ENCODE results near the gene INTS14. TPM values are rescaled to one million over a fixed set of nuclear protein-coding genes. Genes with fewer than 3 reads are reported as not detected.
A peak's percentile ranks its signal among the peaks of the same experiment; 100 is the strongest.

The INTS14 gene
- total and polyA plus RNA-seq, 2 of the 8 experiments (the other 6 are each of a cell fraction or from before 2014, with no cell fraction given), result 33.1 to 33.7 TPM

DNA sequence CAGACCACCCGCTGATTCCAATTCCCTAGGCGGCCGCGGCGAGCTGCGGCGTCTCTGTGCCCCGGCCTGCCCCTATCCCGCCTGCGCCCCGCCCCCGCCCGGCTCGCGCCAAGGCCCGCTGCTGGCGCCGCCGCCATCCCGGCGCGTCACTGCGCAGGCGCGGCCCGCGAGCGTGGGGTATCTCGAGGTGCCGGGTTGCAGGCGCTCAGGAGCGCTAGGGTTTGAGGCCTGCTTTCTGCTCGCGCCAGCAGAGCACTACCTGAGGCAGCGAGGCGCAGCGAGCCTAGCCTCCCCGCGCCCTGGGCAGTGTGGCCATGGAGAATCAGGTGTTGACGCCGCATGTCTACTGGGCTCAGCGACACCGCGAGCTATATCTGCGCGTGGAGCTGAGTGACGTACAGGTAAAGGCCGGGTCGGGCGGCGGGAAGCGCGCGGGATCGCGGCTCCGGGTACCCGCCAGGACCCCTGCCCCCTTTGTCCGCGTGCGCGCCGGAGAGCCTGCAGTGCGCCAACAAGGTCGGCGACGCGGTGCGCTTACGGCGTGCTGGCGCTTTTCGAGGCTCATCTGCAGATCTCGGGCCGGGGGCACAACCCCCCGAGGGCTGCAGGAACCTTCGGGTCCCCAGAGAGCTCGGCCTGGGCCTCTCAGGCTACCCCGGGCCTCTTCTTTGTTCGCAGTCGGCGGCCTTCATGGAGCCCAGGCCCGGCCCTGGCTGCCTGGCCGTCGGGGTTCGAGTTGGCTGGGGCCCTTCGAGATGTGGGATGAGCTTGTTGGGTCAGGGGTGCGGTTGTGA lies 80.4 kb downstream of the INTS14 start, which contains the start of gene HACD3:
Gene HACD3, plus strand, starts transcription at position 146 of the 794 bp plus-strand sequence. Its CDS starts 169 bp downstream, at position 315.
- WGBS, 2 experiments (ENCODE audit: extremely low coverage in 1 of 2, insufficient coverage in 1 of 2, insufficient read length in 1 of 2, insufficient replicate concordance in 2 of 2, low coverage in 1 of 2, low lambda C conversion rate in 2 of 2, missing lambda C conversion rate in 1 of 2), result 1% methylated on average over 85 of the region's 88 CpGs; no CpG with 5 or more reads in 1 of the 2 experiments
- Histone ChIP-seq H2AFZ (ENCODE audit: low read length) (peak within 1 kb of the TSS; percentile 91), H3K18ac (ENCODE audit: extremely low read depth, low read length) (peak within 1 kb of the TSS; percentile 100), H3K4me3 (ENCODE audit: extremely low read depth in 1 of 4, insufficient read depth in 2 of 4, low read depth in 3 of 4, low read length in 4 of 4) (peak within 1 kb of the TSS; percentile 75 to 92 (median 89)), H2BK20ac (ENCODE audit: low read length) (no peak within 1 kb of the TSS), H3K79me1 (ENCODE audit: low read depth, low read length) (peaks cover 8% of the 10 kb centered on the region; the same call in 1 of the 2 replicates), H3K27ac (ENCODE audit: low read depth, low read length) (peak within 1 kb of the TSS; percentile 96), H3K27me3 (replicated peaks in 1 of 4; ENCODE audit: control insufficient read depth in 3 of 4, extremely low read depth in 1 of 4, insufficient read depth in 3 of 4, low read length in 3 of 4) (no peaks in the 10 kb centered on the region), H4K91ac (replicated peaks; ENCODE audit: insufficient read length, low read length) (peak within 1 kb of the TSS; percentile 99), H3K4ac (replicated peaks; ENCODE audit: insufficient read length, low read depth, low read length) (peak within 1 kb of the TSS; percentile 99), H2BK15ac (ENCODE audit: low read length) (no peak within 1 kb of the TSS; the same call in 1 of the 2 replicates), H3K9me3 (ENCODE audit: insufficient read depth in 2 of 2, low read depth in 1 of 2, low read length in 1 of 2) (no peaks in the 10 kb centered on the region), H3K79me2 (ENCODE audit: control insufficient read depth in 1 of 2, insufficient read depth in 2 of 2, low read length in 2 of 2) (peaks cover 30 to 48% of the 10 kb centered on the region in 2 experiments), H3K56ac (replicated peaks; ENCODE audit: insufficient read length, low read depth, low read length) (peak within 1 kb of the TSS; percentile 91), H3K4me2 (ENCODE audit: insufficient read depth in 1 of 2, low read depth in 2 of 2, low read length in 2 of 2) (peak within 1 kb of the TSS; percentile 55 to 88), H3K4me1 (replicated peaks in 1 of 4; ENCODE audit: control insufficient read depth in 3 of 4, insufficient read depth in 4 of 4, low read length in 3 of 4) (peaks cover 4 to 14% (median 8%) of the 10 kb centered on the region in 4 experiments), H3K23me2 (ENCODE audit: low read depth, low read length) (peaks cover 2% of the 10 kb centered on the region; the same call in 1 of the 2 replicates), H3K9ac (replicated peaks in 1 of 4; ENCODE audit: extremely low read depth in 1 of 4, low read depth in 3 of 4, low read length in 3 of 4) (peak within 1 kb of the TSS; percentile 88 to 99 (median 98)), H2BK120ac (replicated peaks; ENCODE audit: low read depth, low read length) (no peak within 1 kb of the TSS), H2BK12ac (ENCODE audit: low read depth, low read length) (peak within 1 kb of the TSS; percentile 90), H3K23ac (ENCODE audit: insufficient read length) (no peak within 1 kb of the TSS), H3K36me3 (ENCODE audit: control insufficient read depth in 2 of 4, insufficient read depth in 4 of 4, low read length in 3 of 4) (no peaks in the 10 kb centered on the region; a peak in 1 of 8 replicates), H2BK5ac (ENCODE audit: low read depth, low read length) (peak within 1 kb of the TSS; percentile 96), H3K14ac (ENCODE audit: insufficient read length) (no peak within 1 kb of the TSS), H2AK5ac (ENCODE audit: low read depth, low read length) (0 out of 2 replicates have a peak within 1 kb of the TSS, but pooled peaks have one; percentile 30), H4K20me1 (replicated peaks in 1 of 2; ENCODE audit: control insufficient read depth in 1 of 2, insufficient read depth in 2 of 2, low read length in 2 of 2) (peaks cover 15 to 16% of the 10 kb centered on the region in 2 experiments), H4K8ac (ENCODE audit: extremely low read depth, insufficient read depth, low read length) (peak within 1 kb of the TSS; percentile 98), H4K5ac (ENCODE audit: insufficient read length, low read depth, low read length) (peak within 1 kb of the TSS; percentile 96)
- FAIRE-seq (no peak), DNase-seq (ENCODE audit: low read depth in 1 of 2, low spot score in 2 of 2) (peak; percentile 44 to 96)
- CTCF ChIA-PET (ENCODE audit: partially characterized antibody), result interaction anchor here (0.6 to 1.3 kb wide), 5 partner anchors 14 to 378 kb away, joined by 3 read pairs; no protein-coding TSS in a partner anchor
- POLR2A ChIA-PET (ENCODE audit: partially characterized antibody), result interaction anchor here (0.7 to 3.6 kb wide), 18 partner anchors 9 to 462 kb away, joined by 3 to 29 read pairs (median 6); partner anchors contain the start of genes DPP8, INTS14, RAB11A and RNU5B-1
- TF ChIP-seq CHD2 (IDR thresholded peaks at IDR 0.05; ENCODE audit: low read length), result no peak
- TF ChIP-seq RFX5 (IDR thresholded peaks at IDR 0.05; ENCODE audit: borderline replicate concordance, low read depth, low read length), result no peak
- TF ChIP-seq, protein P1, sequence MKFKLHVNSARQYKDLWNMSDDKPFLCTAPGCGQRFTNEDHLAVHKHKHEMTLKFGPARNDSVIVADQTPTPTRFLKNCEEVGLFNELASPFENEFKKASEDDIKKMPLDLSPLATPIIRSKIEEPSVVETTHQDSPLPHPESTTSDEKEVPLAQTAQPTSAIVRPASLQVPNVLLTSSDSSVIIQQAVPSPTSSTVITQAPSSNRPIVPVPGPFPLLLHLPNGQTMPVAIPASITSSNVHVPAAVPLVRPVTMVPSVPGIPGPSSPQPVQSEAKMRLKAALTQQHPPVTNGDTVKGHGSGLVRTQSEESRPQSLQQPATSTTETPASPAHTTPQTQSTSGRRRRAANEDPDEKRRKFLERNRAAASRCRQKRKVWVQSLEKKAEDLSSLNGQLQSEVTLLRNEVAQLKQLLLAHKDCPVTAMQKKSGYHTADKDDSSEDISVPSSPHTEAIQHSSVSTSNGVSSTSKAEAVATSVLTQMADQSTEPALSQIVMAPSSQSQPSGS (IDR thresholded peaks at IDR 0.05; ENCODE audit: low read length), result no peak
- no peak for TF ChIP-seq ZNF274 (IDR thresholded peaks at IDR 0.05; ENCODE audit: borderline replicate concordance, extremely low read depth, low read length)
- no peak for TF ChIP-seq SP2 (IDR thresholded peaks at IDR 0.05; ENCODE audit: low read length)
- no peak for TF ChIP-seq GTF2F1 (IDR thresholded peaks at IDR 0.05; ENCODE audit: borderline replicate concordance, low read depth, low read length)
- TF ChIP-seq EZH2 (IDR thresholded peaks at IDR 0.05; ENCODE audit: low read depth, low read length, severe bottlenecking), result no peak
- peak; percentile 64 to 79 for TF ChIP-seq POLR2A (IDR thresholded peaks at IDR 0.05; ENCODE audit: control extremely low read depth in 1 of 2, low read depth in 2 of 2, low read length in 2 of 2)
- no peak for TF ChIP-seq CEBPB (IDR thresholded peaks at IDR 0.05; ENCODE audit: low read depth, low read length)
- TF ChIP-seq YY1 (IDR thresholded peaks at IDR 0.05; ENCODE audit: low read depth, low read length), result peak; percentile 32; the same call in 1 of the 2 replicates
